Muscle layer of colon (tissue), 2 donors: ENCODE data around the gene SCUBE1.

Experiments
- H3K27ac ChIP-seq: one replicate; pipeline ENCODE4 v1.7.0; 2013; ENCODE audit warnings: low read depth, mild to moderate bottlenecking, low read length, moderate library complexity
- H3K27me3 ChIP-seq, 2 donors: one replicate each; pipeline ENCODE4 v1.7.0; 2013; ENCODE audit warnings: low read length in 2 of 2, mild to moderate bottlenecking in 2 of 2; ENCODE audit not compliant: insufficient read depth in 2 of 2, control insufficient read depth in 1 of 2
- H3K36me3 ChIP-seq: one replicate; pipeline ENCODE4 v1.7.0; 2013; ENCODE audit warnings: mild to moderate bottlenecking, low read length; ENCODE audit not compliant: insufficient read depth
- H3K4me1 ChIP-seq: one replicate; pipeline ENCODE4 v1.7.0; 2013; ENCODE audit warnings: mild to moderate bottlenecking, low read length; ENCODE audit not compliant: insufficient read depth
- H3K4me3 ChIP-seq, 2 donors: one replicate each; pipeline ENCODE4 v1.7.0; 2013; ENCODE audit warnings: low read length in 2 of 2, low read depth in 1 of 2, mild to moderate bottlenecking in 1 of 2, moderate library complexity in 1 of 2
- H3K9ac ChIP-seq: one replicate; pipeline ENCODE4 v1.7.0; 2013; ENCODE audit warnings: low read length
- H3K9me3 ChIP-seq: one replicate; pipeline ENCODE4 v1.7.0; 2013; ENCODE audit warnings: mild to moderate bottlenecking, low read length
- donor health status: abdominal sarcoma.
- donor health status: Adenocarcinoma of cecum.

Gene SCUBE1

GRCh38 chr22:43183496-43184277 lies 159.5 kb downstream of the SCUBE1 start:
- Histone ChIP-seq H3K9me3 (no peaks in the 10 kb centered on the region), H3K4me3 (no peak overlapping the region), H3K27me3 (no peaks in the 10 kb centered on the region), H3K36me3 (no peaks in the 10 kb centered on the region), H3K27ac (no peak overlapping the region), H3K4me1 (peaks cover 11% of the 10 kb centered on the region), H3K9ac (no peak overlapping the region)

- Histone ChIP-seq H3K9ac (no peak overlapping the region), H3K4me1 (peaks cover 11% of the 10 kb centered on the region)
These were observed 160.4 kb downstream of the SCUBE1 start for GRCh38 chr22:43182726-43183125.

GRCh38 chr22:43182118-43182517 lies 161.1 kb downstream of the SCUBE1 start:
- Histone ChIP-seq H3K9ac (no peak overlapping the region), H3K27me3 (no peaks in the 10 kb centered on the region), H3K36me3 (no peaks in the 10 kb centered on the region), H3K9me3 (no peaks in the 10 kb centered on the region), H3K27ac (no peak overlapping the region), H3K4me1 (peaks cover 11% of the 10 kb centered on the region), H3K4me3 (no peak overlapping the region)

More at GRCh38 chr22:43182726-43183125, 160.4 kb downstream of the SCUBE1 start:
- no peaks in the 10 kb centered on the region for H3K36me3 ChIP-seq
- H3K9me3 ChIP-seq: no peaks in the 10 kb centered on the region
- no peak overlapping the region for H3K4me3 ChIP-seq
- H3K27ac ChIP-seq: no peak overlapping the region
- H3K27me3 ChIP-seq: no peaks in the 10 kb centered on the region

GRCh38 chr22:43181321-43182076 lies 161.7 kb downstream of the SCUBE1 start:
- Histone ChIP-seq H3K36me3 (no peaks in the 10 kb centered on the region), H3K27ac (no peak overlapping the region), H3K9me3 (no peaks in the 10 kb centered on the region), H3K27me3 (no peaks in the 10 kb centered on the region), H3K4me1 (peaks cover 11% of the 10 kb centered on the region), H3K4me3 (no peak overlapping the region), H3K9ac (no peak overlapping the region)

- Histone ChIP-seq H3K4me3 (no peak overlapping the region), H3K27ac (no peak overlapping the region), H3K9me3 (no peaks in the 10 kb centered on the region), H3K27me3 (no peaks in the 10 kb centered on the region), H3K36me3 (no peaks in the 10 kb centered on the region), H3K4me1 (peaks cover 3% of the 10 kb centered on the region), H3K9ac (no peak overlapping the region)
These were observed 162.5 kb downstream of the SCUBE1 start for GRCh38 chr22:43180670-43181069.

- no peak overlapping the region for H3K4me3 ChIP-seq
- H3K36me3 ChIP-seq: no peaks in the 10 kb centered on the region
- no peak overlapping the region for H3K9ac ChIP-seq
- H3K27me3 ChIP-seq: no peaks in the 10 kb centered on the region
- H3K27ac ChIP-seq: no peak overlapping the region
- no peaks in the 10 kb centered on the region for H3K4me1 ChIP-seq
- no peaks in the 10 kb centered on the region for H3K9me3 ChIP-seq
These were observed 163.3 kb downstream of the SCUBE1 start for GRCh38 chr22:43179911-43180195.

GRCh38 chr22:43179146-43179910 lies 163.8 kb downstream of the SCUBE1 start:
- Histone ChIP-seq H3K9ac (no peak overlapping the region), H3K27me3 (no peaks in the 10 kb centered on the region), H3K4me3 (no peak overlapping the region), H3K4me1 (no peaks in the 10 kb centered on the region), H3K36me3 (peaks cover 5% of the 10 kb centered on the region), H3K9me3 (no peaks in the 10 kb centered on the region), H3K27ac (no peak overlapping the region)

- Histone ChIP-seq H3K27me3 (no peaks in the 10 kb centered on the region), H3K36me3 (peaks cover 20% of the 10 kb centered on the region), H3K4me1 (no peaks in the 10 kb centered on the region)
These were observed 165.7 kb downstream of the SCUBE1 start for GRCh38 chr22:43177479-43177878.

GRCh38 chr22:43176090-43176489 lies 167.1 kb downstream of the SCUBE1 start:
- Histone ChIP-seq H3K9me3 (no peaks in the 10 kb centered on the region), H3K27ac (no peak overlapping the region), H3K9ac (no peak overlapping the region), H3K4me3 (no peak overlapping the region), H3K4me1 (no peaks in the 10 kb centered on the region), H3K27me3 (no peaks in the 10 kb centered on the region), H3K36me3 (peaks cover 34% of the 10 kb centered on the region)

More at GRCh38 chr22:43177479-43177878, 165.7 kb downstream of the SCUBE1 start:
- H3K27ac ChIP-seq: no peak overlapping the region
- no peak overlapping the region for H3K9ac ChIP-seq
- no peak overlapping the region for H3K4me3 ChIP-seq
- H3K9me3 ChIP-seq: no peaks in the 10 kb centered on the region

- Histone ChIP-seq H3K27me3 (no peaks in the 10 kb centered on the region), H3K4me3 (no peak overlapping the region), H3K9ac (no peak overlapping the region), H3K4me1 (no peaks in the 10 kb centered on the region), H3K9me3 (no peaks in the 10 kb centered on the region), H3K27ac (no peak overlapping the region), H3K36me3 (peaks cover 39% of the 10 kb centered on the region)
These were observed 168.1 kb downstream of the SCUBE1 start for GRCh38 chr22:43174941-43175531.
